Measurements from ENCODE around the gene RBCK1.

The RBCK1 gene

DNA sequence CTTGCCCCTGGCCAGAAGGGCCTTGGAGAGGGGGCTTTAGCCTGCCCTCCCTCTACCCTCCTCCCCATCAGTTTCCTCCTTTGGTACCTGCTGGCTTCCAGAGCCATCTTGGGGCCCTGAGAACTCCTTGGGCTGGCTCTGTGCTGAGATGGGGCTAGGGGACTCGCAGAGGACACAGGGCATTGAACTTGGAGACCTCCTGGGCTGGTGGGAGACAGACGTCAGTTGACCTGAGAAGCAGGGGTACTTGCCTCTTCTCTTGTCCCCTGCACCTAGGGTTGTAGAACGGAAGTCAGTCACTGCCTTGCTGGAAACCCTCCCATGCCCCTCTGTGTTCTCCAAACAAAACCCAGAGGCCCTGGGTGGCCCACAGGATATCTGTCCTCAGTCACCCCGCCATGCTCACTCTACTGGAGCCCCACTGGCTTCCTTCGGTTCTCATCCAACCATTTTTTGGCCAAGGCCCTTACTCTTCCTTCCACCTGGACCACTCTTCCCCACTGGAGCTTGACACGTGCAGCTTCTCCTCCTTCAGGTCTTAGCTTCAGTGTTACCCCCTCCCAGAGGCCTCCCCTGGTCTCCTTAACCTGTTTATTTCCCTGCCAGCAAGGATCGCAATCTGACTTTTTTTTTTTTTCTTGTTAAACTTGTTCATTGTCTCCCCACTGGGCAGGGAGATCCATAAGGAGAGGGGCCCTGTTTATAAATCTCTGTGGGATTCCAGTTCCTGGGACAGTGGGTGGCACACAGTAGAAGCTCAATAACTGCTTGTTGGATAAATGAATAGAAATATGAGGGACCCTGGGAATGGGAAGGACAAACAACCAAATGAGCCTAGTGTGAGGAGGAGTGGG is 971 bp downstream of the RBCK1 start:
- Histone ChIP-seq H3K36me3 (ENCODE audit: control insufficient read depth in 1 of 2, insufficient read depth in 2 of 2, low read length in 2 of 2) (peaks cover 0 to 31% of the 10 kb centered on the region in 2 donors), H3K27me3 (ENCODE audit: control insufficient read depth in 1 of 2, insufficient read depth in 2 of 2, low read length in 2 of 2) (no peaks in the 10 kb centered on the region), H3K27ac (ENCODE audit: low read depth, low read length) (peak overlapping the region; percentile 90), H3K4me1 (ENCODE audit: control insufficient read depth in 1 of 2, insufficient read depth in 2 of 2, low read length in 2 of 2) (peaks cover 20 to 27% of the 10 kb centered on the region in 2 donors), H3K4me3 (ENCODE audit: low read depth in 1 of 2, low read length in 2 of 2) (peak overlapping the region; percentile 98 to 99), H3K9me3 (ENCODE audit: control insufficient read depth in 1 of 2, low read length in 2 of 2) (no peaks in the 10 kb centered on the region), H3K9ac (ENCODE audit: low read depth in 1 of 2, low read length in 2 of 2) (peak overlapping the region; percentile 97 to 98)

DNA sequence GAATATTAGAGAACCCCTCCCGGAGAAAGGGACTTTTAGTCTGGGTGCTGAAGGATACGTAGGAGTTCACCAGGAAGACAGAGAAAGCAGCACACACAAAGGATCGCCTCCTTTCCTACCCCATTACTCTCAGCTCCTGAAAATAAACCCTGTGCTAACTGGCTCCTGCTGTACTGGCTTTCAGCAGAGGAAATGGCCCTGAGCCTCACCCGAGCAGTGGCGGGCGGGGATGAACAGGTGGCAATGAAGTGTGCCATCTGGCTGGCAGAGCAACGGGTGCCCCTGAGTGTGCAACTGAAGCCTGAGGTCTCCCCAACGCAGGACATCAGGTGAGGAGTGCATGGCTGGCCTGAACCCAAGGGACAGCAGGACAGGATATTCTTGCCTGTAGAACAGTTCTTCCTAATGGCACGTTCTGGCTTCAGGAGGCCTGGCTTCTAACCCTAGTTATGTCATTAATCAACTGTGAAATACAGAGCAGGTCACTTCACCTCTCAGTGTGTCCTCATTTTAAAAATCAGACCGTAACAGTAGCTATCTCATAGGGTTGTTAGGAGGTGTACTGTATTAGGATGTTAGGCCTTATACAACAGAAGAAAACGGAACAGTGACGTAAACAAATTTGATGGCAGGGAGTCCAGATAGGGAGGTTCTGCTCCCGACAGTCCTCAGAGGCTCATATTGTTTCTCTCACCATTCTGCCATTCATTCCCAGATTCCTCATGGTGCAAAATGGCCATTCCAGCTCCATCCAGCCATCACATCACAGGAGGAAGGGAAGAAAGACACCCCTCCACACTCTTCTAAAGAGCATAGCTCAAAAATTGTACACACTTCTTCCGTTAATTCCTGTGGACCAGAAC is 1.8 kb downstream of the RBCK1 start:
- Histone ChIP-seq H3K9ac (ENCODE audit: low read depth in 1 of 2, low read length in 2 of 2) (peak overlapping the region; percentile 97 to 98), H3K4me3 (ENCODE audit: low read depth in 1 of 2, low read length in 2 of 2) (peak overlapping the region; percentile 98 to 99), H3K9me3 (ENCODE audit: control insufficient read depth in 1 of 2, low read length in 2 of 2) (no peaks in the 10 kb centered on the region), H3K36me3 (ENCODE audit: control insufficient read depth in 1 of 2, insufficient read depth in 2 of 2, low read length in 2 of 2) (peaks cover 0 to 31% of the 10 kb centered on the region in 2 donors), H3K4me1 (ENCODE audit: control insufficient read depth in 1 of 2, insufficient read depth in 2 of 2, low read length in 2 of 2) (peaks cover 20 to 27% of the 10 kb centered on the region in 2 donors), H3K27ac (ENCODE audit: low read depth, low read length) (no peak overlapping the region), H3K27me3 (ENCODE audit: control insufficient read depth in 1 of 2, insufficient read depth in 2 of 2, low read length in 2 of 2) (no peaks in the 10 kb centered on the region)

- peaks cover 0 to 34% of the 10 kb centered on the region in 2 donors for H3K36me3 ChIP-seq (ENCODE audit: control insufficient read depth in 1 of 2, insufficient read depth in 2 of 2, low read length in 2 of 2)
- peaks cover 17 to 24% of the 10 kb centered on the region in 2 donors for H3K4me1 ChIP-seq (ENCODE audit: control insufficient read depth in 1 of 2, insufficient read depth in 2 of 2, low read length in 2 of 2)
- H3K4me3 ChIP-seq (ENCODE audit: low read depth in 1 of 2, low read length in 2 of 2): no peak overlapping the region
- no peaks in the 10 kb centered on the region for H3K27me3 ChIP-seq (ENCODE audit: control insufficient read depth in 1 of 2, insufficient read depth in 2 of 2, low read length in 2 of 2)
- no peak overlapping the region for H3K9ac ChIP-seq (ENCODE audit: low read depth in 1 of 2, low read length in 2 of 2)
- no peaks in the 10 kb centered on the region for H3K9me3 ChIP-seq (ENCODE audit: control insufficient read depth in 1 of 2, low read length in 2 of 2)
- H3K27ac ChIP-seq (ENCODE audit: low read depth, low read length): no peak overlapping the region
Observed at GRCh38 chr20:412081-412480, 4.0 kb downstream of the RBCK1 start.

- Histone ChIP-seq H3K9me3 (ENCODE audit: control insufficient read depth in 1 of 2, low read length in 2 of 2) (no peaks in the 10 kb centered on the region), H3K4me3 (ENCODE audit: low read depth in 1 of 2, low read length in 2 of 2) (no peak overlapping the region), H3K27ac (ENCODE audit: low read depth, low read length) (no peak overlapping the region), H3K36me3 (ENCODE audit: control insufficient read depth in 1 of 2, insufficient read depth in 2 of 2, low read length in 2 of 2) (peaks cover 0 to 45% of the 10 kb centered on the region in 2 donors), H3K4me1 (ENCODE audit: control insufficient read depth in 1 of 2, insufficient read depth in 2 of 2, low read length in 2 of 2) (peaks cover 9 to 13% of the 10 kb centered on the region in 2 donors), H3K27me3 (ENCODE audit: control insufficient read depth in 1 of 2, insufficient read depth in 2 of 2, low read length in 2 of 2) (no peaks in the 10 kb centered on the region), H3K9ac (ENCODE audit: low read depth in 1 of 2, low read length in 2 of 2) (no peak overlapping the region)
Observed at GRCh38 chr20:414161-414560, 6.1 kb downstream of the RBCK1 start.

DNA sequence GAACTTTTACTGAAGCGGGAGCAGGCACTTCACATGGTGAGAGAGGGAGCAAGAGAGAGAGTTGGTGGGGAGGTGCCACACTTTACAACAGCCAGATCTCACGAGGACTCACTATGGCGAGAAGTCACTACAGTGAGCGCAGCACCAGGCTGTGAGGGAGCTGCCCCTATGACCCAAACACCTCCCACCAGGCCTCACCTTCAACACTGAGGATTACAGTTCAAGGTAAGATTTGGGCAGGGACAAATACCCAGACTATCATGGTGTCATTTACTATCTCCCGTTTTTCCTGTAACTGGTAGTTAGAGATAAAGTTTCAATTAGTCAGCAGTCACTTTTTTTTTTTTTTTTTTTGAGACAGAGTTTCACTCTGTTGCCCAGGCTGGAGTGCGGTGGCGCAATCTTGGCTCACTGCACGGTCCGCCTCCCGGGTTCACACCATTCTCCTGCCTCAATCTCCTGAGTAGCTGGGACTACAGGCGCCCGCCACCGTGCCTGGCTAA is 7.8 kb downstream of the RBCK1 start:
- Histone ChIP-seq H3K9me3 (ENCODE audit: control insufficient read depth in 1 of 2, low read length in 2 of 2) (no peaks in the 10 kb centered on the region), H3K27ac (ENCODE audit: low read depth, low read length) (no peak overlapping the region), H3K4me3 (ENCODE audit: low read depth in 1 of 2, low read length in 2 of 2) (no peak overlapping the region), H3K4me1 (ENCODE audit: control insufficient read depth in 1 of 2, insufficient read depth in 2 of 2, low read length in 2 of 2) (peaks cover 0 to 5% of the 10 kb centered on the region in 2 donors), H3K9ac (ENCODE audit: low read depth in 1 of 2, low read length in 2 of 2) (no peak overlapping the region), H3K27me3 (ENCODE audit: control insufficient read depth in 1 of 2, insufficient read depth in 2 of 2, low read length in 2 of 2) (no peaks in the 10 kb centered on the region), H3K36me3 (ENCODE audit: control insufficient read depth in 1 of 2, insufficient read depth in 2 of 2, low read length in 2 of 2) (peaks cover 0 to 47% of the 10 kb centered on the region in 2 donors)

DNA sequence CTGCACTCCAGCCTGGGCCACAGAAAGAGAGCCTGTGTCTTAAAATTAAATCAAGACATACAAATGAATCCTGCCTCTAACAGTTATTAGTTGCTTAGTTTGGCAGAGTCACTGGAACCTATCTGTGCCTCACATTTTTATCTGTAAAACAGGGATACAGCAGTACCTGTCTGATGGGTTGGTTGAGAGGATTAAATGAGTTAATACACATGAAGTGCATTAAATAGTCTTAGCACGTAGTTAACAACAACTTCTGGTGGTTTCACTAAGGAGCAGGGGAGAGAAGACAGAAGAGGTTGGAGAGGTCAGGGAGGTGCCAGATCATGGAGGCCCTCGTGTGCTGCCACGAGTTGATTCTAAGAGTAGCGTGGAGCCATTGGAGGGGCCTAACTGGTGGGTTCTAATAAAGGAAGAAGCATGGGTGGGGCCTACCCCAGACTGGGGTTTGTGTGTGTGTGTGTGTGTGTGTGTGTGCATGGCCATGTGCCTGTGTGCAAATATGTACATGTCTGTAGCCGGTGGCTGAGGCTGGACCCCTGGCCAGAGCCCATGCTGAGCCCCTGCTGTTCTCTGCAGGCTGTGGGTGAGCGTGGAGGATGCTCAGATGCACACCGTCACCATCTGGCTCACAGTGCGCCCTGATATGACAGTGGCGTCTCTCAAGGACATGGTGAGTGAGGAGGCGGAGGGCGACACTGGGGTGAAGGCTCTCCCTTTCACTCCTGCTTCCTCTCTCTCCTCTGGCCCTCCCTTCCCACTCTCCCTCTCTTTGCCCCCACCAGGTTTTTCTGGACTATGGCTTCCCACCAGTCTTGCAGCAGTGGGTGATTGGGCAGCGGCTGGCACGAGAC is 9.1 kb downstream of the RBCK1 start:
- peaks cover 0 to 50% of the 10 kb centered on the region in 2 donors for H3K36me3 ChIP-seq (ENCODE audit: control insufficient read depth in 1 of 2, insufficient read depth in 2 of 2, low read length in 2 of 2)
- no peak overlapping the region for H3K4me3 ChIP-seq (ENCODE audit: low read depth in 1 of 2, low read length in 2 of 2)
- no peak overlapping the region for H3K27ac ChIP-seq (ENCODE audit: low read depth, low read length)
- H3K9ac ChIP-seq (ENCODE audit: low read depth in 1 of 2, low read length in 2 of 2): no peak overlapping the region
- peaks cover 0 to 5% of the 10 kb centered on the region in 2 donors for H3K4me1 ChIP-seq (ENCODE audit: control insufficient read depth in 1 of 2, insufficient read depth in 2 of 2, low read length in 2 of 2)
- H3K27me3 ChIP-seq (ENCODE audit: control insufficient read depth in 1 of 2, insufficient read depth in 2 of 2, low read length in 2 of 2): no peaks in the 10 kb centered on the region
- H3K9me3 ChIP-seq (ENCODE audit: control insufficient read depth in 1 of 2, low read length in 2 of 2): no peaks in the 10 kb centered on the region

DNA sequence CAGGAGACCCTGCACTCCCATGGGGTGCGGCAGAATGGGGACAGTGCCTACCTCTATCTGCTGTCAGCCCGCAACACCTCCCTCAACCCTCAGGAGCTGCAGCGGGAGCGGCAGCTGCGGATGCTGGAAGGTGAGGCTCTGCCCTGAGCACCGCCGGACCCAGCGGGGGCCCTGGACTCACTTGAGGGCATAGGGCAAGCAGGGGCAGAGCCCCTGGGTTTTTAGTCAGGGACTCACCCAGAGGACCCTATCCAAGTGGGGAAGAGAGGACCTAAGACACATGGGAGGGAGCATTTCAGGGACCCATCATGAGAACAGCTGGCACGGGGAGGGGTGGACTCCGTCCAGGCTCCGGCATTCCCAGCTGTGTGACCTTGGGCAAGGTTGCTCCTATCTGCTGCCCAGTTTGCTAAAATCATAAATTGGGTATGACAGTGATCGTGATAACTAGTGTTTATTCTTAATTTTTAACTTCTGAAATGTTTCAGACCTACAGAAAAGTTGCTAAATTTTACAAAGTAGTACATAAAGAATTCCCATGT is 9.8 kb downstream of the RBCK1 start:
- Histone ChIP-seq H3K27ac (ENCODE audit: low read depth, low read length) (no peak overlapping the region), H3K9ac (ENCODE audit: low read depth in 1 of 2, low read length in 2 of 2) (no peak overlapping the region), H3K4me3 (ENCODE audit: low read depth in 1 of 2, low read length in 2 of 2) (no peak overlapping the region), H3K9me3 (ENCODE audit: control insufficient read depth in 1 of 2, low read length in 2 of 2) (no peaks in the 10 kb centered on the region), H3K4me1 (ENCODE audit: control insufficient read depth in 1 of 2, insufficient read depth in 2 of 2, low read length in 2 of 2) (peaks cover 0 to 5% of the 10 kb centered on the region in 2 donors), H3K36me3 (ENCODE audit: control insufficient read depth in 1 of 2, insufficient read depth in 2 of 2, low read length in 2 of 2) (peaks cover 0 to 50% of the 10 kb centered on the region in 2 donors), H3K27me3 (ENCODE audit: control insufficient read depth in 1 of 2, insufficient read depth in 2 of 2, low read length in 2 of 2) (no peaks in the 10 kb centered on the region)

DNA sequence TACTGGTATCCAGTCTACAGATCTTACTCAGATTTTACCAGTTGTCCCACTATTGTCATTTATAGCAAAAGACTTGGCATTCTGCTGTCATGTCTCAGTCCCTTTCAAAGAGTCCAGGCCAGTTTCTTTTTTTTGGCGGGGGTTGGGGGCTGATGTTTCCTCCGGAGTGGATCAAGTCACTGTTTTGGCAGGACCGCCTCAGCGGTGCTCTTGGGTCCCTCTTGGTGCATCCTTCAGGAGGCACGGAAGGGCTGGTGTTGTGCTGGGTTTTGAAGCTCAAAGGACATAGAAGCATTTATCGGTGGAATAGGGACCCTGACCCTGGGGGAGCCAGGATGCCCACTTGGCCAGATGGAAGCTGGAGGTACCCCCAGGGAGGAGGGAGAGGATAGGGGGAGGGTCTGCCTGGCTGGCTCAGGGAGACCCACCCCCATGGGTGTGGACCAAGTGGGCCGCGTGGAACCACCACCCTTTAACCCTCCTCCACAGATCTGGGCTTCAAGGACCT is 10.8 kb downstream of the RBCK1 start:
- peaks cover 3 to 52% of the 10 kb centered on the region in 2 donors for H3K36me3 ChIP-seq (ENCODE audit: control insufficient read depth in 1 of 2, insufficient read depth in 2 of 2, low read length in 2 of 2)
- H3K4me3 ChIP-seq (ENCODE audit: low read depth in 1 of 2, low read length in 2 of 2): no peak overlapping the region
- H3K4me1 ChIP-seq (ENCODE audit: control insufficient read depth in 1 of 2, insufficient read depth in 2 of 2, low read length in 2 of 2): peaks cover 0 to 5% of the 10 kb centered on the region in 2 donors
- no peak overlapping the region for H3K27ac ChIP-seq (ENCODE audit: low read depth, low read length)
- H3K9me3 ChIP-seq (ENCODE audit: control insufficient read depth in 1 of 2, low read length in 2 of 2): no peaks in the 10 kb centered on the region
- no peaks in the 10 kb centered on the region for H3K27me3 ChIP-seq (ENCODE audit: control insufficient read depth in 1 of 2, insufficient read depth in 2 of 2, low read length in 2 of 2)
- H3K9ac ChIP-seq (ENCODE audit: low read depth in 1 of 2, low read length in 2 of 2): no peak overlapping the region

- Histone ChIP-seq H3K9me3 (ENCODE audit: control insufficient read depth in 1 of 2, low read length in 2 of 2) (no peaks in the 10 kb centered on the region), H3K4me3 (ENCODE audit: low read depth in 1 of 2, low read length in 2 of 2) (no peak overlapping the region), H3K4me1 (ENCODE audit: control insufficient read depth in 1 of 2, insufficient read depth in 2 of 2, low read length in 2 of 2) (peaks cover 0 to 5% of the 10 kb centered on the region in 2 donors), H3K9ac (ENCODE audit: low read depth in 1 of 2, low read length in 2 of 2) (no peak overlapping the region), H3K27me3 (ENCODE audit: control insufficient read depth in 1 of 2, insufficient read depth in 2 of 2, low read length in 2 of 2) (no peaks in the 10 kb centered on the region), H3K36me3 (ENCODE audit: control insufficient read depth in 1 of 2, insufficient read depth in 2 of 2, low read length in 2 of 2) (peaks cover 11 to 55% of the 10 kb centered on the region in 2 donors), H3K27ac (ENCODE audit: low read depth, low read length) (no peak overlapping the region)
Observed at GRCh38 chr20:419556-420165, 11.6 kb downstream of the RBCK1 start.

All from duodenal mucosa (tissue), 2 donors.